IPS DF 6.9 (cell line): ENCODE measurements around the gene ADARB2.
A peak's percentile ranks its signal among the peaks of the same experiment; 100 is the strongest.

Source experiments
- DNase-seq: peaks from one replicate; pipeline ENCODE4 v3.0.0-alpha.2; 2013; ENCODE audit warnings: low read depth, low spot score
- H3K27ac ChIP-seq: one replicate; pipeline ENCODE4 v1.5.1; 2013; ENCODE audit warnings: low read length, control low read depth
- H3K27me3 ChIP-seq: 2 replicates; pipeline ENCODE4 v1.6.1; 2013; ENCODE audit warnings: mild to moderate bottlenecking, low read length; ENCODE audit not compliant: control insufficient read depth, insufficient read depth
- H3K36me3 ChIP-seq: 2 replicates; pipeline ENCODE4 v1.6.1; 2013; ENCODE audit warnings: low read length; ENCODE audit not compliant: control insufficient read depth, insufficient read depth
- H3K4me1 ChIP-seq: 2 replicates; pipeline ENCODE4 v1.6.1; 2013; ENCODE audit warnings: low read length; ENCODE audit not compliant: control insufficient read depth, insufficient read depth
- H3K4me3 ChIP-seq: 2 replicates; pipeline ENCODE4 v1.5.1; 2013; ENCODE audit warnings: mild to moderate bottlenecking, low read length
- H3K9me3 ChIP-seq: 2 replicates; pipeline ENCODE4 v1.6.1; 2013; ENCODE audit warnings: low read length, inconsistent platforms; ENCODE audit not compliant: control insufficient read depth, insufficient read depth
- WGBS: extraction: QIAGEN DNeasy Blood & Tissue Kit; methylation state at CpG from one replicate; pipeline ENCODE4 v1.1.7; 2013; ENCODE audit warnings: mixed read lengths, missing lambda C conversion rate; ENCODE audit not compliant: insufficient read length, insufficient coverage; 5-methylcytosine and 5-hydroxymethylcytosine counted together

ADARB2 gene

GRCh38 chr10:1608851-1609647 lies 128.3 kb downstream of the ADARB2 start:
- Histone ChIP-seq H3K36me3 (no peaks in the 10 kb centered on the region), H3K4me1 (peaks cover 1% of the 10 kb centered on the region; the same call in 1 of the 2 replicates), H3K9me3 (no peaks in the 10 kb centered on the region), H3K4me3 (peak overlapping the region; percentile 6; the same call in 1 of the 2 replicates), H3K27ac (no peak overlapping the region), H3K27me3 (no peaks in the 10 kb centered on the region)
- WGBS: no CpG with 5 or more reads among the region's 28 CpGs
- no peak for DNase-seq

- no peak overlapping the region for H3K27ac ChIP-seq
- H3K27me3 ChIP-seq: no peaks in the 10 kb centered on the region
- no peaks in the 10 kb centered on the region for H3K9me3 ChIP-seq
- WGBS: 96% methylated on average over 1 of the region's 3 CpGs
- DNase-seq: no peak
- H3K36me3 ChIP-seq: no peaks in the 10 kb centered on the region
- peaks cover 1% of the 10 kb centered on the region; the same call in 1 of the 2 replicates for H3K4me1 ChIP-seq
- no peak overlapping the region for H3K4me3 ChIP-seq
Observed at GRCh38 chr10:1608408-1608807, 128.9 kb downstream of the ADARB2 start.

GRCh38 chr10:1607466-1607865 lies 129.9 kb downstream of the ADARB2 start:
- no peaks in the 10 kb centered on the region for H3K36me3 ChIP-seq
- H3K9me3 ChIP-seq: no peaks in the 10 kb centered on the region
- WGBS: no CpG with 5 or more reads among the region's 14 CpGs

GRCh38 chr10:1605999-1606940 lies 131.1 kb downstream of the ADARB2 start:
- WGBS: no CpG with 5 or more reads among the region's 14 CpGs
- Histone ChIP-seq H3K27me3 (no peaks in the 10 kb centered on the region), H3K4me3 (no peak overlapping the region), H3K9me3 (no peaks in the 10 kb centered on the region), H3K36me3 (no peaks in the 10 kb centered on the region), H3K27ac (no peak overlapping the region), H3K4me1 (peaks cover 1% of the 10 kb centered on the region; the same call in 1 of the 2 replicates)
- DNase-seq: no peak

More at GRCh38 chr10:1607466-1607865, 129.9 kb downstream of the ADARB2 start:
- DNase-seq: no peak
- Histone ChIP-seq H3K4me1 (peaks cover 1% of the 10 kb centered on the region; the same call in 1 of the 2 replicates), H3K27ac (no peak overlapping the region), H3K4me3 (no peak overlapping the region), H3K27me3 (no peaks in the 10 kb centered on the region)

- Histone ChIP-seq H3K27me3 (no peaks in the 10 kb centered on the region), H3K36me3 (no peaks in the 10 kb centered on the region), H3K4me1 (peaks cover 1% of the 10 kb centered on the region; the same call in 1 of the 2 replicates), H3K4me3 (no peak overlapping the region), H3K9me3 (no peaks in the 10 kb centered on the region), H3K27ac (no peak overlapping the region)
- DNase-seq: no peak
- WGBS: no CpG with 5 or more reads among the region's 5 CpGs
Observed at GRCh38 chr10:1605121-1605520, 132.2 kb downstream of the ADARB2 start.

- no peaks in the 10 kb centered on the region for H3K36me3 ChIP-seq
- no CpG with 5 or more reads among the region's 7 CpGs for WGBS
- no peaks in the 10 kb centered on the region for H3K9me3 ChIP-seq
- peaks cover 1% of the 10 kb centered on the region; the same call in 1 of the 2 replicates for H3K4me1 ChIP-seq
- DNase-seq: no peak
- no peak overlapping the region for H3K4me3 ChIP-seq
- H3K27me3 ChIP-seq: no peaks in the 10 kb centered on the region
- H3K27ac ChIP-seq: no peak overlapping the region
Observed at GRCh38 chr10:1604246-1604645, 133.1 kb downstream of the ADARB2 start.

- no peak for DNase-seq
- H3K9me3 ChIP-seq: no peaks in the 10 kb centered on the region
- no peaks in the 10 kb centered on the region; the same call in 1 of the 2 replicates for H3K4me1 ChIP-seq
- no peaks in the 10 kb centered on the region for H3K36me3 ChIP-seq
- no peak overlapping the region for H3K4me3 ChIP-seq
- no peaks in the 10 kb centered on the region for H3K27me3 ChIP-seq
- H3K27ac ChIP-seq: no peak overlapping the region
- no CpG with 5 or more reads among the region's 15 CpGs for WGBS
Observed at GRCh38 chr10:1603181-1603580, 134.1 kb downstream of the ADARB2 start.

- Histone ChIP-seq H3K36me3 (no peaks in the 10 kb centered on the region), H3K27ac (no peak overlapping the region), H3K27me3 (no peaks in the 10 kb centered on the region), H3K4me1 (no peaks in the 10 kb centered on the region; the same call in 1 of the 2 replicates), H3K9me3 (no peaks in the 10 kb centered on the region), H3K4me3 (no peak overlapping the region)
- WGBS: no CpG with 5 or more reads among the region's 17 CpGs
- no peak for DNase-seq
Observed at GRCh38 chr10:1602037-1602484, 135.3 kb downstream of the ADARB2 start.

GRCh38 chr10:1601406-1601805 lies 135.9 kb downstream of the ADARB2 start:
- H3K27ac ChIP-seq: no peak overlapping the region
- H3K36me3 ChIP-seq: no peaks in the 10 kb centered on the region
- no peaks in the 10 kb centered on the region for H3K9me3 ChIP-seq
- H3K27me3 ChIP-seq: no peaks in the 10 kb centered on the region
- no peak for DNase-seq
- no peaks in the 10 kb centered on the region; the same call in 1 of the 2 replicates for H3K4me1 ChIP-seq
- WGBS: no CpG with 5 or more reads among the region's 10 CpGs
- H3K4me3 ChIP-seq: no peak overlapping the region

GRCh38 chr10:1600861-1601260 lies 136.5 kb downstream of the ADARB2 start:
- H3K36me3 ChIP-seq: no peaks in the 10 kb centered on the region
- H3K27me3 ChIP-seq: no peaks in the 10 kb centered on the region
- whole genome bisulfite sequencing: no CpG with 5 or more reads among the region's 9 CpGs
- no peaks in the 10 kb centered on the region for H3K9me3 ChIP-seq
- no peak for DNase-seq
- H3K4me1 ChIP-seq: no peaks in the 10 kb centered on the region
- no peak overlapping the region for H3K4me3 ChIP-seq
- no peak overlapping the region for H3K27ac ChIP-seq
